ENCODE results near the gene PPP1R27.

The PPP1R27 gene

GRCh38 chr17:81811705-81812570 is 22.9 kb downstream of the PPP1R27 start:
- Histone ChIP-seq H4K20me1 (ENCODE audit: insufficient read depth, low read length) (no peaks in the 10 kb centered on the region), H3K79me2 (ENCODE audit: low read length) (no peaks in the 10 kb centered on the region), H3K9me3 (ENCODE audit: insufficient read depth, low read length) (no peaks in the 10 kb centered on the region), H3K27me3 (ENCODE audit: low read depth, low read length) (peaks cover 4% of the 10 kb centered on the region; the same call in 1 of the 2 replicates), H3K36me3 (replicated peaks; ENCODE audit: low read depth, low read length) (no peaks in the 10 kb centered on the region), H3K4me3 (ENCODE audit: low read length) (no peak overlapping the region), H3K4me2 (ENCODE audit: low read length) (no peak overlapping the region), H3K9ac (ENCODE audit: low read length) (no peak overlapping the region), H3K27ac (ENCODE audit: low read length) (no peak overlapping the region), H3K4me1 (ENCODE audit: low read length) (no peaks in the 10 kb centered on the region), H2AFZ (ENCODE audit: low read depth, low read length) (no peak overlapping the region)
- TF ChIP-seq EZH2phosphoT487 (IDR thresholded peaks at IDR 0.05; ENCODE audit: low read depth) = no peak
- TF ChIP-seq, protein P1, sequence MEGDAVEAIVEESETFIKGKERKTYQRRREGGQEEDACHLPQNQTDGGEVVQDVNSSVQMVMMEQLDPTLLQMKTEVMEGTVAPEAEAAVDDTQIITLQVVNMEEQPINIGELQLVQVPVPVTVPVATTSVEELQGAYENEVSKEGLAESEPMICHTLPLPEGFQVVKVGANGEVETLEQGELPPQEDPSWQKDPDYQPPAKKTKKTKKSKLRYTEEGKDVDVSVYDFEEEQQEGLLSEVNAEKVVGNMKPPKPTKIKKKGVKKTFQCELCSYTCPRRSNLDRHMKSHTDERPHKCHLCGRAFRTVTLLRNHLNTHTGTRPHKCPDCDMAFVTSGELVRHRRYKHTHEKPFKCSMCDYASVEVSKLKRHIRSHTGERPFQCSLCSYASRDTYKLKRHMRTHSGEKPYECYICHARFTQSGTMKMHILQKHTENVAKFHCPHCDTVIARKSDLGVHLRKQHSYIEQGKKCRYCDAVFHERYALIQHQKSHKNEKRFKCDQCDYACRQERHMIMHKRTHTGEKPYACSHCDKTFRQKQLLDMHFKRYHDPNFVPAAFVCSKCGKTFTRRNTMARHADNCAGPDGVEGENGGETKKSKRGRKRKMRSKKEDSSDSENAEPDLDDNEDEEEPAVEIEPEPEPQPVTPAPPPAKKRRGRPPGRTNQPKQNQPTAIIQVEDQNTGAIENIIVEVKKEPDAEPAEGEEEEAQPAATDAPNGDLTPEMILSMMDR (IDR thresholded peaks at IDR 0.05; ENCODE audit: low read depth, low read length) = no peak

- Histone ChIP-seq H2AFZ (ENCODE audit: low read depth, low read length) (no peak overlapping the region), H3K4me3 (ENCODE audit: low read length) (no peak overlapping the region), H3K9ac (ENCODE audit: low read length) (no peak overlapping the region), H3K27ac (ENCODE audit: low read length) (no peak overlapping the region), H3K4me2 (ENCODE audit: low read length) (no peak overlapping the region), H3K9me3 (ENCODE audit: insufficient read depth, low read length) (no peaks in the 10 kb centered on the region), H3K79me2 (ENCODE audit: low read length) (no peaks in the 10 kb centered on the region), H3K36me3 (replicated peaks; ENCODE audit: low read depth, low read length) (no peaks in the 10 kb centered on the region), H4K20me1 (ENCODE audit: insufficient read depth, low read length) (no peaks in the 10 kb centered on the region), H3K27me3 (ENCODE audit: low read depth, low read length) (peaks cover 4% of the 10 kb centered on the region; the same call in 1 of the 2 replicates), H3K4me1 (ENCODE audit: low read length) (no peaks in the 10 kb centered on the region)
- no peak for TF ChIP-seq EZH2phosphoT487 (IDR thresholded peaks at IDR 0.05; ENCODE audit: low read depth)
- TF ChIP-seq, protein P1 (IDR thresholded peaks at IDR 0.05; ENCODE audit: low read depth, low read length) = no peak
These were observed 23.8 kb downstream of the PPP1R27 start for GRCh38 chr17:81810892-81811704.

- Histone ChIP-seq H3K9ac (ENCODE audit: low read length) (no peak overlapping the region), H3K4me1 (ENCODE audit: low read length) (no peaks in the 10 kb centered on the region), H3K9me3 (ENCODE audit: insufficient read depth, low read length) (no peaks in the 10 kb centered on the region), H3K4me3 (ENCODE audit: low read length) (no peak overlapping the region), H3K27ac (ENCODE audit: low read length) (no peak overlapping the region), H3K79me2 (ENCODE audit: low read length) (no peaks in the 10 kb centered on the region), H2AFZ (ENCODE audit: low read depth, low read length) (no peak overlapping the region), H3K27me3 (ENCODE audit: low read depth, low read length) (peaks cover 4% of the 10 kb centered on the region; the same call in 1 of the 2 replicates), H3K4me2 (ENCODE audit: low read length) (no peak overlapping the region), H3K36me3 (replicated peaks; ENCODE audit: low read depth, low read length) (no peaks in the 10 kb centered on the region), H4K20me1 (ENCODE audit: insufficient read depth, low read length) (no peaks in the 10 kb centered on the region)
- no peak for TF ChIP-seq EZH2phosphoT487 (IDR thresholded peaks at IDR 0.05; ENCODE audit: low read depth)
- TF ChIP-seq, protein P1 (IDR thresholded peaks at IDR 0.05; ENCODE audit: low read depth, low read length) = no peak
These were observed 24.4 kb downstream of the PPP1R27 start for GRCh38 chr17:81810476-81810875.

DNA sequence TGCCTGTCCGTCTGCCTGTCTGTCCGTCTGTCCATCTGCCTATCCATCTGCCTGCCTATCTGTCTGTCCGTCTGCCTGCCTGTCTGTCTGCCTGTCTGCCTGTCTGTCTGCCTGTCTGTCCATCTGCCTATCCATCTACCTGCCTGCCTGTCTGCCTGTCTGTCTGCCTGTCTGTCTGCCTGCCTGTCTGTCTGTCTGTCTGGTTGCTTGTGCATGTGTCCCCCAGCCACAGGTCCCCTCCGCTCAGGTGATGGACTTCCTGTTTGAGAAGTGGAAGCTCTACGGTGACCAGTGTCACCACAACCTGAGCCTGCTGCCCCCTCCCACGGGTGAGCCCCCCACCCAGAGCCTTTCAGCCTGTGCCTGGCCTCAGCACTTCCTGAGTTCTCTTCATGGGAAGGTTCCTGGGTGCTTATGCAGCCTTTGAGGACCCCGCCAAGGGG is 25.3 kb downstream of the PPP1R27 start:
- Histone ChIP-seq H3K36me3 (replicated peaks; ENCODE audit: low read depth, low read length) (no peaks in the 10 kb centered on the region), H3K27me3 (ENCODE audit: low read depth, low read length) (peaks cover 4% of the 10 kb centered on the region; the same call in 1 of the 2 replicates), H4K20me1 (ENCODE audit: insufficient read depth, low read length) (no peaks in the 10 kb centered on the region), H3K4me1 (ENCODE audit: low read length) (no peaks in the 10 kb centered on the region), H3K9ac (ENCODE audit: low read length) (no peak overlapping the region), H3K27ac (ENCODE audit: low read length) (no peak overlapping the region), H3K4me2 (ENCODE audit: low read length) (no peak overlapping the region), H2AFZ (ENCODE audit: low read depth, low read length) (no peak overlapping the region), H3K4me3 (ENCODE audit: low read length) (no peak overlapping the region), H3K79me2 (ENCODE audit: low read length) (no peaks in the 10 kb centered on the region), H3K9me3 (ENCODE audit: insufficient read depth, low read length) (no peaks in the 10 kb centered on the region)
- TF ChIP-seq, protein P1 (IDR thresholded peaks at IDR 0.05; ENCODE audit: low read depth, low read length) = no peak
- no peak for TF ChIP-seq EZH2phosphoT487 (IDR thresholded peaks at IDR 0.05; ENCODE audit: low read depth)
